Measurements from ENCODE around the gene SHKBP1. TPM values are rescaled to one million over a fixed set of nuclear protein-coding genes. Genes with fewer than 3 reads are reported as not detected.
"Not testable (repeated sequence)": the region's sequence is repeated elsewhere in the genome, so short reads cannot be mapped to it uniquely, and the experiment has no call there.

Gene SHKBP1
- total RNA-seq, 5 donors from 2014 or later (not counting 1 experiment from before 2014, with no cell fraction given): 117 to 153 (median 142) TPM

DNA sequence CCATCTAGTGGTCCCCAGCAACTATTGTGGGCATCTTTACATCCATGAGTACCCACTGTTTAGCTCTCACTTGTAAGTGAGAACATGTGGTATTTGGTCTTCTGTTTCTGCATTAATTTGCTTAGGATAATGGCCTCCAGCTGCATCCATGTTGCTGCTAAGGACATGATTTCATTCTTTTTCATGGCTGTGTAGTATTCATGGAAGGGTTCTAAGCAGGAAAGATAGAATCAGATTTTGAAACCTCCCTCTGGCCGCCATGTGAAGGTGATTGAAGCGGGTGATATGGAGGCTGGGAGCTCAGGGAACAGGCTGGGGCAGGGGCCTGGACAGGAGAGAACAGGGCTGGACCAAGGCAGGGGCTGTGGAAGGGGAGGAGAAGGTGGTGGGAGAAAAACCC is 44.6 kb downstream of the SHKBP1 start:
- H3K4me1 Mint-ChIP-seq: peaks cover 0 to 6% (median 3%) of the 10 kb centered on the region in 3 donors
- no peak overlapping the region for H3K4me3 ChIP-seq (ENCODE audit: control insufficient read depth in 1 of 2, extremely low read depth in 1 of 2, low read length in 1 of 2)
- H3K27me3 Mint-ChIP-seq: no peaks in the 10 kb centered on the region
- ATAC-seq (replicated peaks in 1 of 4) (no peak), DNase-seq (no peak)
- 69% methylated on average over 2 of the region's 2 CpGs for WGBS (ENCODE audit: insufficient coverage)
- no peaks in the 10 kb centered on the region for H3K9me3 ChIP-seq
- no peak overlapping the region for H3K27ac Mint-ChIP-seq
- H3K27ac ChIP-seq (ENCODE audit: low read length): no peak overlapping the region
- H3K4me1 ChIP-seq (ENCODE audit: control insufficient read depth in 1 of 2, extremely low read depth in 1 of 2, insufficient read depth in 2 of 2, low read length in 2 of 2): no peaks in the 10 kb centered on the region
- H3K4me3 Mint-ChIP-seq: no peak overlapping the region
- H3K27me3 ChIP-seq (replicated peaks in 1 of 2; ENCODE audit: control insufficient read depth in 2 of 2, extremely low read depth in 1 of 2, insufficient read depth in 2 of 2, low read length in 1 of 2): no peaks in the 10 kb centered on the region
- ChIA-PET POLR2A (interaction anchor here in 1 of 2 donors (0.6 kb wide), 1 partner anchor 13 kb away, joined by 3 read pairs; no protein-coding TSS in a partner anchor), CTCF (interaction anchor here in 1 of 2 donors (1.3 kb wide), 1 partner anchor 17 kb away, joined by 4 read pairs; no protein-coding TSS in a partner anchor)
- H3K36me3 ChIP-seq (ENCODE audit: control insufficient read depth in 2 of 2, extremely low read depth in 1 of 2, insufficient read depth in 1 of 2, low read length in 1 of 2): peaks cover 10 to 47% of the 10 kb centered on the region in 2 donors
- H3K9me3 Mint-ChIP-seq: no peaks in the 10 kb centered on the region
- H3K36me3 Mint-ChIP-seq: peaks cover 38% of the 10 kb centered on the region

DNA sequence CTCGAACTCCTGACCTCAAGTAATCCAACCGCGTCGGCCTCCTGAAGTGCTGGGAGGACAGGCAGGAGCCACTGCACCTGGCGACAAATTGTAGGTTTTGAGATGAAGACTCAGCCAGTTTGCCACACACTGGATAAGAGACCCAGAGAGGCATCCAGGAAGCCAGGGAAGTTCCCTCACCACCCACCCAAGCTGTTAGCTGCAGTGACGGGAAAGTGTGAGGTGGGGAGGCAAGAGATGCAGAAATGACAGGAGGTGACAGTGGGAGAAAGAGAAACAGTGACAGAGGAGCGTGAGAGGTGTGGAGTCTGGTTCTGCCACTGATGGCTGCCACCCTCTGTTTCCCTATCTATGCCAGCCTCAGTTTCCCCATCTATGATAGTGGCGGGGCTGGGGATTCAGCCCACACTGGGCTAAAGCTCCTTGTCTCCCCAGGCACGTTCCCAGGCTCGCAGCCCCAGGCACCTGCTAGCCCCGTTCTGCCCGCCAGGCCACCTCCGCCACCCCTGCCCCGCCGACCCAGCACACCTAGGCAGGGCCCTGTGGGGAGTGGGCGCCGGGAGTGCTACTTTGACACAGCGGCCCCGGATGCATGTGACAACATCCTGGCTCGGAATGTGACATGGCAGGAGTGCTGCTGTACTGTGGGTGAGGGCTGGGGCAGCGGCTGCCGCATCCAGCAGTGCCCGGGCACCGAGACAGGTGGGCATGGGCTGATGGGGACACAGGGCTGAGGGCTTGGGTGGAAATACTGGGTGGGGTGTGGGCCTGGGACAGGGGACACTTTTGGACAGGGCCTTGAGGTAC is 45.5 kb downstream of the SHKBP1 start:
- WGBS (ENCODE audit: insufficient coverage): 91% methylated on average over 21 of the region's 24 CpGs
- ChIA-PET POLR2A (no interaction called here), CTCF (no interaction called here)

DNA sequence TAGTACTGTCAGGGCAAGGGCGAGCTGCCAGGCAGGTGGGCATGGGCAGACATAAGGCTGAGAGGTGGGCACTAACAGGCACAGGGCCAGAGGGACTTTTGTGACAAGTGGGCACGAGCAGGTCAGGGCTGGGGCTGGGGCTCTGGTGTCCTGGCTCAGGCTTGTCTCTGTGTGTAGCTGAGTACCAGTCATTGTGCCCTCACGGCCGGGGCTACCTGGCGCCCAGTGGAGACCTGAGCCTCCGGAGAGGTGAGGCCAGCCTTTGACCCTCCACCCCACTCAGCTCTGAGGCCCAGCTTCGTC is 46.1 kb downstream of the SHKBP1 start:
- CTCF ChIA-PET: no interaction called here

More for the DNA sequence above, 45.5 kb downstream of the SHKBP1 start:
- Mint-ChIP-seq H3K4me3 (no peak overlapping the region), H3K4me1 (peaks cover 0 to 6% (median 1%) of the 10 kb centered on the region in 3 donors), H3K9me3 (no peaks in the 10 kb centered on the region), H3K36me3 (peaks cover 38% of the 10 kb centered on the region), H3K27ac (no peak overlapping the region), H3K27me3 (no peaks in the 10 kb centered on the region)
- peaks cover 10 to 53% of the 10 kb centered on the region in 2 donors for H3K36me3 ChIP-seq (ENCODE audit: control insufficient read depth in 2 of 2, extremely low read depth in 1 of 2, insufficient read depth in 1 of 2, low read length in 1 of 2)
- no peaks in the 10 kb centered on the region for H3K9me3 ChIP-seq
- DNase-seq: no peak
- no peak overlapping the region for H3K27ac ChIP-seq (ENCODE audit: low read length)
- no peaks in the 10 kb centered on the region for H3K4me1 ChIP-seq (ENCODE audit: control insufficient read depth in 1 of 2, extremely low read depth in 1 of 2, insufficient read depth in 2 of 2, low read length in 2 of 2)
- H3K27me3 ChIP-seq (replicated peaks in 1 of 2; ENCODE audit: control insufficient read depth in 2 of 2, extremely low read depth in 1 of 2, insufficient read depth in 2 of 2, low read length in 1 of 2): no peaks in the 10 kb centered on the region
- H3K4me3 ChIP-seq (ENCODE audit: control insufficient read depth in 1 of 2, extremely low read depth in 1 of 2, low read length in 1 of 2): no peak overlapping the region
- no peak for ATAC-seq (replicated peaks in 1 of 4)

GRCh38 chr19:40623403-40624251 is 47.0 kb downstream of the SHKBP1 start:
- Mint-ChIP-seq H3K4me3 (no peak overlapping the region), H3K4me1 (peaks cover 0 to 6% (median 1%) of the 10 kb centered on the region in 3 donors), H3K36me3 (peaks cover 41% of the 10 kb centered on the region), H3K9me3 (no peaks in the 10 kb centered on the region), H3K27me3 (no peaks in the 10 kb centered on the region), H3K27ac (peak overlapping the region in 1 of 2 donors; percentile 36)
- Histone ChIP-seq H3K4me1 (ENCODE audit: control insufficient read depth in 1 of 2, extremely low read depth in 1 of 2, insufficient read depth in 2 of 2, low read length in 2 of 2) (no peaks in the 10 kb centered on the region), H3K27ac (ENCODE audit: low read length) (no peak overlapping the region), H3K27me3 (replicated peaks in 1 of 2; ENCODE audit: control insufficient read depth in 2 of 2, extremely low read depth in 1 of 2, insufficient read depth in 2 of 2, low read length in 1 of 2) (no peaks in the 10 kb centered on the region), H3K36me3 (ENCODE audit: control insufficient read depth in 2 of 2, extremely low read depth in 1 of 2, insufficient read depth in 1 of 2, low read length in 1 of 2) (peaks cover 10 to 53% of the 10 kb centered on the region in 2 donors), H3K9me3 (no peaks in the 10 kb centered on the region), H3K4me3 (ENCODE audit: control insufficient read depth in 1 of 2, extremely low read depth in 1 of 2, low read length in 1 of 2) (no peak overlapping the region)
- POLR2A ChIA-PET: no interaction called here
- DNase-seq (no peak), ATAC-seq (replicated peaks in 1 of 4) (no peak)
- 89% methylated on average over 28 of the region's 41 CpGs for WGBS (ENCODE audit: insufficient coverage)
- CTCF ChIA-PET: interaction anchor here in 1 of 2 donors (0.5 kb wide), 1 partner anchor 318 kb away, joined by 6 read pairs; no protein-coding TSS in a partner anchor

More for the DNA sequence above, 46.1 kb downstream of the SHKBP1 start:
- ATAC-seq (replicated peaks in 1 of 4) (peak in 1 of 4 experiments; percentile 12), DNase-seq (no peak)
- no peaks in the 10 kb centered on the region for H3K27me3 ChIP-seq (replicated peaks in 1 of 2; ENCODE audit: control insufficient read depth in 2 of 2, extremely low read depth in 1 of 2, insufficient read depth in 2 of 2, low read length in 1 of 2)
- no peak overlapping the region for H3K27ac ChIP-seq (ENCODE audit: low read length)
- H3K4me1 Mint-ChIP-seq: peaks cover 0 to 6% (median 1%) of the 10 kb centered on the region in 3 donors
- no peaks in the 10 kb centered on the region for H3K27me3 Mint-ChIP-seq
- peaks cover 10 to 53% of the 10 kb centered on the region in 2 donors for H3K36me3 ChIP-seq (ENCODE audit: control insufficient read depth in 2 of 2, extremely low read depth in 1 of 2, insufficient read depth in 1 of 2, low read length in 1 of 2)
- no peak overlapping the region for H3K27ac Mint-ChIP-seq
- POLR2A ChIA-PET: no interaction called here
- no peaks in the 10 kb centered on the region for H3K9me3 ChIP-seq
- no peaks in the 10 kb centered on the region for H3K4me1 ChIP-seq (ENCODE audit: control insufficient read depth in 1 of 2, extremely low read depth in 1 of 2, insufficient read depth in 2 of 2, low read length in 2 of 2)
- 98% methylated on average over 5 of the region's 7 CpGs for WGBS (ENCODE audit: insufficient coverage)
- H3K4me3 ChIP-seq (ENCODE audit: control insufficient read depth in 1 of 2, extremely low read depth in 1 of 2, low read length in 1 of 2): no peak overlapping the region
- H3K36me3 Mint-ChIP-seq: peaks cover 41% of the 10 kb centered on the region
- H3K9me3 Mint-ChIP-seq: no peaks in the 10 kb centered on the region
- no peak overlapping the region for H3K4me3 Mint-ChIP-seq

DNA sequence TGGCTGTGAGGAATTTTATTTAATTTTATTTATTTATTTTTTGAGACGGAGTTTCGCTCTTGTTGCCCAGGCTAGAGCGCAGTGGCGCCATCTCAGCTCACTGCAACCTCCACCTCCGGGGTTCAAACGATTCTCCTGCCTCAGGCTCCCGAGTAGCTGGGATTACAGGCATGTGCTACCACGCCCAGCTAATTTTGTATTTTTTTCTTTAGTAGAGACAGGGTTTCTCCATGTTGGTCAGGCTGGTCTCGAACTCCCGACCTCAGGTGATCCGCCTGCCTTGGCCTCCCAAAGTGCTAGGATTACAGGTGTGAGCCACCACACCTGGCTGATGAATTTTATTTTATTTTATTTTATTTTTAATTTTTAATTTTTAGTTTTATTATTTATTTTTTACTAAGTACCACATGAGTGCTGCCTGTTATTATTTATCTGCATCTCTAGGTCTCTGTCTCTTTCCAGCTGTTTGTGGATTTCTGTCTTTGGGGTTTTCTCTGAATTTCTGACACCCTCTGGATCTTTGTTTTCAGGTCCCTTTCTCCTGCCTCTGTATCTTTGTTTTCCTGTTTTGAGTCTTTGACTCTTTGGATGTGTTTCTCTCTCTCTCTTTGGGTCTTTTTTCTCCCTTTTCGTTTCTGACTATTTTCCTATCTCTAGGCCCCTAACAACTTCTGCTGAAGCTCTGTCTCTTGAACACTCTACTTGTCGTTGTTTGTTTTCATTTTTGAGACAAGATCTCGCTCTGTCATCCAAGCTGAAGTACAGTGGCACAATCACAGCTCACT is 47.9 kb downstream of the SHKBP1 start:
- H3K4me3 Mint-ChIP-seq; H3K4me1 Mint-ChIP-seq; H3K4me1 ChIP-seq (ENCODE audit: control insufficient read depth in 1 of 2, extremely low read depth in 1 of 2, insufficient read depth in 2 of 2, low read length in 2 of 2); H3K4me3 ChIP-seq (ENCODE audit: control insufficient read depth in 1 of 2, extremely low read depth in 1 of 2, low read length in 1 of 2); H3K27ac ChIP-seq (ENCODE audit: low read length); H3K9me3 Mint-ChIP-seq; POLR2A ChIA-PET; ATAC-seq (replicated peaks in 1 of 4); H3K9me3 ChIP-seq; H3K27me3 ChIP-seq (replicated peaks in 1 of 2; ENCODE audit: control insufficient read depth in 2 of 2, extremely low read depth in 1 of 2, insufficient read depth in 2 of 2, low read length in 1 of 2); DNase-seq; H3K27me3 Mint-ChIP-seq: not testable (repeated sequence)
- peak overlapping the region in 1 of 2 donors; percentile 49 for H3K27ac Mint-ChIP-seq
- peaks cover 36% of the 10 kb centered on the region for H3K36me3 Mint-ChIP-seq
- WGBS (ENCODE audit: insufficient coverage): 85% methylated on average over 5 of the region's 14 CpGs
- peaks cover 8 to 48% of the 10 kb centered on the region in 2 donors for H3K36me3 ChIP-seq (ENCODE audit: control insufficient read depth in 2 of 2, extremely low read depth in 1 of 2, insufficient read depth in 1 of 2, low read length in 1 of 2)
- CTCF ChIA-PET: interaction anchor here (0.5 to 0.7 kb wide), 5 partner anchors 11 to 1213 kb away, joined by 3 to 6 read pairs (median 3); no protein-coding TSS in a partner anchor

Measured in T-cell (primary cell).